Panc1 (cell line): Measurements from ENCODE around the gene PIBF1.

Source experiments
- POLR2AphosphoS5 ChIP-seq: IDR thresholded peaks from 2 replicates; pipeline ENCODE4 v1.6.1; 2012; ENCODE audit warnings: mild to moderate bottlenecking, low read depth, low read length, moderate library complexity
- SIN3A ChIP-seq: IDR thresholded peaks from 2 replicates; pipeline ENCODE4 v1.6.1; 2012; ENCODE audit warnings: low read depth, mild to moderate bottlenecking, low read length, moderate library complexity, borderline replicate concordance; ENCODE audit not compliant: insufficient read depth
- TF ChIP-seq, protein P1 (sequence below), 2 experiments: IDR thresholded peaks; 2 replicates each; pipeline ENCODE4 v1.6.1; 2011 to 2012; ENCODE audit warnings: low read depth in 2 of 2, control low read depth in 1 of 2, low read length in 1 of 2, mild to moderate bottlenecking in 1 of 2, moderate library complexity in 1 of 2; ENCODE audit not compliant: insufficient read depth in 1 of 2
- TF ChIP-seq, protein P2 (sequence below): fragments of 450-650 bp; IDR thresholded peaks from 2 replicates; pipeline ENCODE4 v1.5.1; 2017; ENCODE audit warnings: mild to moderate bottlenecking

GRCh38 chr13:72774019-72774418 lies 7.9 kb upstream of the PIBF1 start:
- TF ChIP-seq, protein P1, sequence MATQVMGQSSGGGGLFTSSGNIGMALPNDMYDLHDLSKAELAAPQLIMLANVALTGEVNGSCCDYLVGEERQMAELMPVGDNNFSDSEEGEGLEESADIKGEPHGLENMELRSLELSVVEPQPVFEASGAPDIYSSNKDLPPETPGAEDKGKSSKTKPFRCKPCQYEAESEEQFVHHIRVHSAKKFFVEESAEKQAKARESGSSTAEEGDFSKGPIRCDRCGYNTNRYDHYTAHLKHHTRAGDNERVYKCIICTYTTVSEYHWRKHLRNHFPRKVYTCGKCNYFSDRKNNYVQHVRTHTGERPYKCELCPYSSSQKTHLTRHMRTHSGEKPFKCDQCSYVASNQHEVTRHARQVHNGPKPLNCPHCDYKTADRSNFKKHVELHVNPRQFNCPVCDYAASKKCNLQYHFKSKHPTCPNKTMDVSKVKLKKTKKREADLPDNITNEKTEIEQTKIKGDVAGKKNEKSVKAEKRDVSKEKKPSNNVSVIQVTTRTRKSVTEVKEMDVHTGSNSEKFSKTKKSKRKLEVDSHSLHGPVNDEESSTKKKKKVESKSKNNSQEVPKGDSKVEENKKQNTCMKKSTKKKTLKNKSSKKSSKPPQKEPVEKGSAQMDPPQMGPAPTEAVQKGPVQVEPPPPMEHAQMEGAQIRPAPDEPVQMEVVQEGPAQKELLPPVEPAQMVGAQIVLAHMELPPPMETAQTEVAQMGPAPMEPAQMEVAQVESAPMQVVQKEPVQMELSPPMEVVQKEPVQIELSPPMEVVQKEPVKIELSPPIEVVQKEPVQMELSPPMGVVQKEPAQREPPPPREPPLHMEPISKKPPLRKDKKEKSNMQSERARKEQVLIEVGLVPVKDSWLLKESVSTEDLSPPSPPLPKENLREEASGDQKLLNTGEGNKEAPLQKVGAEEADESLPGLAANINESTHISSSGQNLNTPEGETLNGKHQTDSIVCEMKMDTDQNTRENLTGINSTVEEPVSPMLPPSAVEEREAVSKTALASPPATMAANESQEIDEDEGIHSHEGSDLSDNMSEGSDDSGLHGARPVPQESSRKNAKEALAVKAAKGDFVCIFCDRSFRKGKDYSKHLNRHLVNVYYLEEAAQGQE (IDR thresholded peaks at IDR 0.05; ENCODE audit: insufficient read depth in 1 of 2, low read depth in 2 of 2, low read length in 1 of 2) = no peak
- TF ChIP-seq SIN3A = no peak
- TF ChIP-seq, protein P2, sequence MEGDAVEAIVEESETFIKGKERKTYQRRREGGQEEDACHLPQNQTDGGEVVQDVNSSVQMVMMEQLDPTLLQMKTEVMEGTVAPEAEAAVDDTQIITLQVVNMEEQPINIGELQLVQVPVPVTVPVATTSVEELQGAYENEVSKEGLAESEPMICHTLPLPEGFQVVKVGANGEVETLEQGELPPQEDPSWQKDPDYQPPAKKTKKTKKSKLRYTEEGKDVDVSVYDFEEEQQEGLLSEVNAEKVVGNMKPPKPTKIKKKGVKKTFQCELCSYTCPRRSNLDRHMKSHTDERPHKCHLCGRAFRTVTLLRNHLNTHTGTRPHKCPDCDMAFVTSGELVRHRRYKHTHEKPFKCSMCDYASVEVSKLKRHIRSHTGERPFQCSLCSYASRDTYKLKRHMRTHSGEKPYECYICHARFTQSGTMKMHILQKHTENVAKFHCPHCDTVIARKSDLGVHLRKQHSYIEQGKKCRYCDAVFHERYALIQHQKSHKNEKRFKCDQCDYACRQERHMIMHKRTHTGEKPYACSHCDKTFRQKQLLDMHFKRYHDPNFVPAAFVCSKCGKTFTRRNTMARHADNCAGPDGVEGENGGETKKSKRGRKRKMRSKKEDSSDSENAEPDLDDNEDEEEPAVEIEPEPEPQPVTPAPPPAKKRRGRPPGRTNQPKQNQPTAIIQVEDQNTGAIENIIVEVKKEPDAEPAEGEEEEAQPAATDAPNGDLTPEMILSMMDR = no peak
- TF ChIP-seq POLR2AphosphoS5 = no peak
